ENCODE data around the gene PTPRZ1. TPM values are rescaled to one million over a fixed set of nuclear protein-coding genes. Genes with fewer than 3 reads are reported as not detected.

The PTPRZ1 gene
- total and polyA plus RNA-seq, 2 donors (not counting 1 experiment from before 2014, with no cell fraction given) = not detected

GRCh38 chr7:121909716-121910345, 36.9 kb downstream of the PTPRZ1 start:
- Mint-ChIP-seq H3K27ac (no peak overlapping the region), H3K4me3 (no peak overlapping the region), H3K4me1 (no peaks in the 10 kb centered on the region), H3K9me3 (ENCODE audit: insufficient read depth) (no peaks in the 10 kb centered on the region), H3K27me3 (no peaks in the 10 kb centered on the region)
- Histone ChIP-seq H3K4me3 (ENCODE audit: control extremely low read depth in 1 of 5, extremely low read depth in 1 of 5, insufficient read depth in 1 of 5, low read depth in 2 of 5, low read length in 4 of 5) (no peak overlapping the region), H3K4me1 (ENCODE audit: control insufficient read depth in 2 of 2, insufficient read depth in 2 of 2, low read length in 2 of 2) (no peaks in the 10 kb centered on the region), H3K36me3 (replicated peaks in 1 of 2; ENCODE audit: control extremely low read depth in 1 of 2, control insufficient read depth in 1 of 2, extremely low read depth in 1 of 2, insufficient read depth in 2 of 2, low read length in 1 of 2) (no peaks in the 10 kb centered on the region), H2AFZ (ENCODE audit: insufficient read depth, low read depth, low read length, poor library complexity, severe bottlenecking) (no peak overlapping the region), H3K27me3 (replicated peaks in 1 of 4; ENCODE audit: control extremely low read depth in 1 of 4, control insufficient read depth in 3 of 4, insufficient read depth in 4 of 4, low read length in 3 of 4) (no peaks in the 10 kb centered on the region), H3K4me2 (replicated peaks; ENCODE audit: low read depth, low read length, poor library complexity, severe bottlenecking) (no peak overlapping the region), H3K27ac (ENCODE audit: low read length in 2 of 2) (no peak overlapping the region), H3K9ac (ENCODE audit: low read length) (no peak overlapping the region), H4K20me1 (ENCODE audit: control insufficient read depth, insufficient read depth, low read length, poor library complexity, severe bottlenecking) (no peaks in the 10 kb centered on the region), H3K9me3 (ENCODE audit: control extremely low read depth in 1 of 3, control insufficient read depth in 2 of 3, insufficient read depth in 1 of 3, low read length in 2 of 3) (no peaks in the 10 kb centered on the region), H3K79me2 (ENCODE audit: control insufficient read depth, insufficient read depth, low read length) (no peaks in the 10 kb centered on the region)
- intact Hi-C loops (cut with micrococcal nuclease) = no loop called here
- ATAC-seq (ENCODE audit: low read depth) (no peak), DNase-seq (no peak)
- 100% methylated on average over 1 of the region's 3 CpGs for WGBS (ENCODE audit: insufficient coverage)
- no peak for TF ChIP-seq CTCF (IDR thresholded peaks at IDR 0.05)
- TF ChIP-seq EZH2 (IDR thresholded peaks at IDR 0.05; ENCODE audit: borderline replicate concordance, insufficient read depth, low read depth, low read length, poor library complexity, severe bottlenecking) = no peak
- ChIA-PET POLR2A (no interaction called here), CTCF (no interaction called here)

- H3K79me2 ChIP-seq (ENCODE audit: control insufficient read depth, insufficient read depth, low read length) = no peaks in the 10 kb centered on the region
- Mint-ChIP-seq H3K4me1 (no peaks in the 10 kb centered on the region), H3K27me3 (no peaks in the 10 kb centered on the region), H3K4me3 (no peak overlapping the region), H3K27ac (no peak overlapping the region), H3K9me3 (ENCODE audit: insufficient read depth) (no peaks in the 10 kb centered on the region)
- CTCF ChIA-PET = no interaction called here
- intact Hi-C loops (cut with micrococcal nuclease) = no loop called here
- no peak overlapping the region for H3K27ac ChIP-seq (ENCODE audit: low read length in 2 of 2)
- no peak overlapping the region for H3K4me3 ChIP-seq (ENCODE audit: control extremely low read depth in 1 of 5, extremely low read depth in 1 of 5, insufficient read depth in 1 of 5, low read depth in 2 of 5, low read length in 4 of 5)
- H4K20me1 ChIP-seq (ENCODE audit: control insufficient read depth, insufficient read depth, low read length, poor library complexity, severe bottlenecking) = no peaks in the 10 kb centered on the region
- H3K4me2 ChIP-seq (replicated peaks; ENCODE audit: low read depth, low read length, poor library complexity, severe bottlenecking) = no peak overlapping the region
- TF ChIP-seq CTCF (IDR thresholded peaks at IDR 0.05) (no peak), EZH2 (IDR thresholded peaks at IDR 0.05; ENCODE audit: borderline replicate concordance, insufficient read depth, low read depth, low read length, poor library complexity, severe bottlenecking) (no peak)
- no peaks in the 10 kb centered on the region for H3K9me3 ChIP-seq (ENCODE audit: control extremely low read depth in 1 of 3, control insufficient read depth in 2 of 3, insufficient read depth in 1 of 3, low read length in 2 of 3)
- no peak for ATAC-seq (ENCODE audit: low read depth)
- H2AFZ ChIP-seq (ENCODE audit: insufficient read depth, low read depth, low read length, poor library complexity, severe bottlenecking) = no peak overlapping the region
- POLR2A ChIA-PET = no interaction called here
- no peak for DNase-seq
- no peaks in the 10 kb centered on the region for H3K27me3 ChIP-seq (replicated peaks in 1 of 4; ENCODE audit: control extremely low read depth in 1 of 4, control insufficient read depth in 3 of 4, insufficient read depth in 4 of 4, low read length in 3 of 4)
- H3K36me3 ChIP-seq (replicated peaks in 1 of 2; ENCODE audit: control extremely low read depth in 1 of 2, control insufficient read depth in 1 of 2, extremely low read depth in 1 of 2, insufficient read depth in 2 of 2, low read length in 1 of 2) = no peaks in the 10 kb centered on the region
- no CpG with 5 or more reads among the region's 8 CpGs for WGBS (ENCODE audit: insufficient coverage)
- H3K4me1 ChIP-seq (ENCODE audit: control insufficient read depth in 2 of 2, insufficient read depth in 2 of 2, low read length in 2 of 2) = no peaks in the 10 kb centered on the region
- no peak overlapping the region for H3K9ac ChIP-seq (ENCODE audit: low read length)
These were observed 41.1 kb downstream of the PTPRZ1 start for GRCh38 chr7:121913947-121914675.

All from B cell (primary cell).